NT2/D1 (cell line): ENCODE data around the gene WFDC5.

Experiments used
- SUZ12 ChIP-seq: IDR thresholded peaks from 2 replicates; pipeline ENCODE4 v1.6.1; 2011; ENCODE audit not compliant: insufficient read length, insufficient read depth; ENCODE audit errors: extremely low read depth
- YY1 ChIP-seq: IDR thresholded peaks from 2 replicates; pipeline ENCODE4 v1.6.1; 2011; ENCODE audit not compliant: insufficient read length, insufficient read depth
- ZNF274 ChIP-seq: IDR thresholded peaks from 2 replicates; pipeline ENCODE4 v1.6.1; 2011; ENCODE audit warnings: mild to moderate bottlenecking, low read depth, low read length

- TF ChIP-seq ZNF274 (no peak), SUZ12 (no peak), YY1 (no peak)
These were observed 23.6 kb downstream of the WFDC5 start for GRCh38 chr20:45091366-45091765.
